K562 (cell line): ENCODE measurements around the gene ACADM. TPM values are rescaled to one million over a fixed set of nuclear protein-coding genes. Genes with fewer than 3 reads are reported as not detected.

Experiments used
- CBX5 ChIP-seq: IDR thresholded peaks from 2 replicates; pipeline ENCODE4 v1.6.1; 2014; ENCODE audit warnings: low read depth, borderline replicate concordance
- DPF2 ChIP-seq: fragments of 450-650 bp; IDR thresholded peaks from 2 replicates; pipeline ENCODE4 v1.6.1; 2016
- NCOA6 ChIP-seq: fragments of 450-650 bp; IDR thresholded peaks from 2 replicates; pipeline ENCODE4 v1.6.1; 2017; ENCODE audit warnings: mild to moderate bottlenecking
- PCBP2 ChIP-seq: fragments of 200-400 bp; formaldehyde crosslinking; IDR thresholded peaks from 2 replicates; pipeline ENCODE4 v1.6.1; 2018; ENCODE audit warnings: low read length, low read depth, mild to moderate bottlenecking, moderate library complexity; ENCODE audit not compliant: poor library complexity, severe bottlenecking
- TOE1 ChIP-seq, 2 experiments: fragments of 450-650 bp in 1 of 2; sonication (generic) in 1 of 2; formaldehyde crosslinking in 1 of 2; IDR thresholded peaks; 2 replicates each; pipeline versions ENCODE4 v1.7.1 to v1.8.0; 2016 to 2022; ENCODE audit warnings: borderline replicate concordance in 2 of 2, mild to moderate bottlenecking in 2 of 2, antibody characterized with exemption in 1 of 2, inconsistent platforms in 1 of 2, low read depth in 1 of 2, missing genetic modification reagents in 1 of 2, moderate library complexity in 1 of 2
- ZNF253 ChIP-seq: fragments of 250-450 bp; sonication (Bioruptor Pico); conservative IDR thresholded peaks from 2 replicates; pipeline ENCODE4 v1.6.1; 2021; ENCODE audit warnings: mild to moderate bottlenecking
- polyA plus RNA-seq, 8 experiments: library from polyadenylated mRNA; depleted of rRNA in 4 of 8; stranded (reverse) in 5 of 8; unstranded in 3 of 8; fragments of >200 nt; fragmentation: Nextera tagmentation in 2 of 8; fragmentation: Illumina TruSeq in 1 of 8; extraction: Ambion mirVana in 2 of 8; extraction: Trizol in 1 of 8; gene quantifications; 2 replicates each; pipeline versions ENCODE4 v1.2.1 to v1.2.3, GENCODE V29; 2011 to 2014; ENCODE audit warnings: inconsistent platforms in 1 of 8, missing spikeins in 1 of 8
- total RNA-seq, 7 experiments: library from RNA; depleted of rRNA in 6 of 7; stranded (reverse); fragments of >200 nt in 6 of 7; fragmentation: Illumina TruSeq in 2 of 7; extraction: Trizol in 2 of 7; gene quantifications; 2 replicates each; pipeline versions ENCODE4 v1.2.1 to v1.2.3, GENCODE V29; 2011 to 2021; ENCODE audit warnings: low replicate concordance in 1 of 7
- TF ChIP-seq, protein P1 (sequence below): fragments of 450-650 bp; IDR thresholded peaks from 2 replicates; pipeline ENCODE4 v1.6.1; 2016; ENCODE audit warnings: mild to moderate bottlenecking, moderate library complexity

Gene ACADM
- total and polyA plus RNA-seq, 9 of the 15 experiments (the other 6 are each of a cell fraction or from before 2014, with no cell fraction given): 82.5 to 156 (median 123) TPM

DNA sequence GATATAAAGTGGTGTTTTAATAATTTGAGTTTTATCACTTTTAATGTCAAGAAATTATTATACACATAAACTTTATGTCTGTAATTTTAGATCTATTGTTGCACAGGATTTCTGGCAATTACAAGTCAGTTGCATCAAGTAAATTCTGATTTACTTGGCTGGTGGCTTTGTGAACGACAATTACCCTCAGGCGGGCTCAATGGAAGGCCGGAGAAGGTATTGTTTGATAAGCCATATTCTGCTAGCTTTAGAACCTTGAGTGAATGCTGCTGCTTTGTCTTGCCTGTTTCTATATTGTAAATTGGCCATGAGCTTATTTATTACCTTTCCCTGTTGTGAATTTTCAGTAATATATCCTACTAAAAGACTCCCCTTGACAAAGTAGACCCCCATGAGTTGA, 67.6 kb downstream of the ACADM start (continued):
- TF ChIP-seq, protein P1, sequence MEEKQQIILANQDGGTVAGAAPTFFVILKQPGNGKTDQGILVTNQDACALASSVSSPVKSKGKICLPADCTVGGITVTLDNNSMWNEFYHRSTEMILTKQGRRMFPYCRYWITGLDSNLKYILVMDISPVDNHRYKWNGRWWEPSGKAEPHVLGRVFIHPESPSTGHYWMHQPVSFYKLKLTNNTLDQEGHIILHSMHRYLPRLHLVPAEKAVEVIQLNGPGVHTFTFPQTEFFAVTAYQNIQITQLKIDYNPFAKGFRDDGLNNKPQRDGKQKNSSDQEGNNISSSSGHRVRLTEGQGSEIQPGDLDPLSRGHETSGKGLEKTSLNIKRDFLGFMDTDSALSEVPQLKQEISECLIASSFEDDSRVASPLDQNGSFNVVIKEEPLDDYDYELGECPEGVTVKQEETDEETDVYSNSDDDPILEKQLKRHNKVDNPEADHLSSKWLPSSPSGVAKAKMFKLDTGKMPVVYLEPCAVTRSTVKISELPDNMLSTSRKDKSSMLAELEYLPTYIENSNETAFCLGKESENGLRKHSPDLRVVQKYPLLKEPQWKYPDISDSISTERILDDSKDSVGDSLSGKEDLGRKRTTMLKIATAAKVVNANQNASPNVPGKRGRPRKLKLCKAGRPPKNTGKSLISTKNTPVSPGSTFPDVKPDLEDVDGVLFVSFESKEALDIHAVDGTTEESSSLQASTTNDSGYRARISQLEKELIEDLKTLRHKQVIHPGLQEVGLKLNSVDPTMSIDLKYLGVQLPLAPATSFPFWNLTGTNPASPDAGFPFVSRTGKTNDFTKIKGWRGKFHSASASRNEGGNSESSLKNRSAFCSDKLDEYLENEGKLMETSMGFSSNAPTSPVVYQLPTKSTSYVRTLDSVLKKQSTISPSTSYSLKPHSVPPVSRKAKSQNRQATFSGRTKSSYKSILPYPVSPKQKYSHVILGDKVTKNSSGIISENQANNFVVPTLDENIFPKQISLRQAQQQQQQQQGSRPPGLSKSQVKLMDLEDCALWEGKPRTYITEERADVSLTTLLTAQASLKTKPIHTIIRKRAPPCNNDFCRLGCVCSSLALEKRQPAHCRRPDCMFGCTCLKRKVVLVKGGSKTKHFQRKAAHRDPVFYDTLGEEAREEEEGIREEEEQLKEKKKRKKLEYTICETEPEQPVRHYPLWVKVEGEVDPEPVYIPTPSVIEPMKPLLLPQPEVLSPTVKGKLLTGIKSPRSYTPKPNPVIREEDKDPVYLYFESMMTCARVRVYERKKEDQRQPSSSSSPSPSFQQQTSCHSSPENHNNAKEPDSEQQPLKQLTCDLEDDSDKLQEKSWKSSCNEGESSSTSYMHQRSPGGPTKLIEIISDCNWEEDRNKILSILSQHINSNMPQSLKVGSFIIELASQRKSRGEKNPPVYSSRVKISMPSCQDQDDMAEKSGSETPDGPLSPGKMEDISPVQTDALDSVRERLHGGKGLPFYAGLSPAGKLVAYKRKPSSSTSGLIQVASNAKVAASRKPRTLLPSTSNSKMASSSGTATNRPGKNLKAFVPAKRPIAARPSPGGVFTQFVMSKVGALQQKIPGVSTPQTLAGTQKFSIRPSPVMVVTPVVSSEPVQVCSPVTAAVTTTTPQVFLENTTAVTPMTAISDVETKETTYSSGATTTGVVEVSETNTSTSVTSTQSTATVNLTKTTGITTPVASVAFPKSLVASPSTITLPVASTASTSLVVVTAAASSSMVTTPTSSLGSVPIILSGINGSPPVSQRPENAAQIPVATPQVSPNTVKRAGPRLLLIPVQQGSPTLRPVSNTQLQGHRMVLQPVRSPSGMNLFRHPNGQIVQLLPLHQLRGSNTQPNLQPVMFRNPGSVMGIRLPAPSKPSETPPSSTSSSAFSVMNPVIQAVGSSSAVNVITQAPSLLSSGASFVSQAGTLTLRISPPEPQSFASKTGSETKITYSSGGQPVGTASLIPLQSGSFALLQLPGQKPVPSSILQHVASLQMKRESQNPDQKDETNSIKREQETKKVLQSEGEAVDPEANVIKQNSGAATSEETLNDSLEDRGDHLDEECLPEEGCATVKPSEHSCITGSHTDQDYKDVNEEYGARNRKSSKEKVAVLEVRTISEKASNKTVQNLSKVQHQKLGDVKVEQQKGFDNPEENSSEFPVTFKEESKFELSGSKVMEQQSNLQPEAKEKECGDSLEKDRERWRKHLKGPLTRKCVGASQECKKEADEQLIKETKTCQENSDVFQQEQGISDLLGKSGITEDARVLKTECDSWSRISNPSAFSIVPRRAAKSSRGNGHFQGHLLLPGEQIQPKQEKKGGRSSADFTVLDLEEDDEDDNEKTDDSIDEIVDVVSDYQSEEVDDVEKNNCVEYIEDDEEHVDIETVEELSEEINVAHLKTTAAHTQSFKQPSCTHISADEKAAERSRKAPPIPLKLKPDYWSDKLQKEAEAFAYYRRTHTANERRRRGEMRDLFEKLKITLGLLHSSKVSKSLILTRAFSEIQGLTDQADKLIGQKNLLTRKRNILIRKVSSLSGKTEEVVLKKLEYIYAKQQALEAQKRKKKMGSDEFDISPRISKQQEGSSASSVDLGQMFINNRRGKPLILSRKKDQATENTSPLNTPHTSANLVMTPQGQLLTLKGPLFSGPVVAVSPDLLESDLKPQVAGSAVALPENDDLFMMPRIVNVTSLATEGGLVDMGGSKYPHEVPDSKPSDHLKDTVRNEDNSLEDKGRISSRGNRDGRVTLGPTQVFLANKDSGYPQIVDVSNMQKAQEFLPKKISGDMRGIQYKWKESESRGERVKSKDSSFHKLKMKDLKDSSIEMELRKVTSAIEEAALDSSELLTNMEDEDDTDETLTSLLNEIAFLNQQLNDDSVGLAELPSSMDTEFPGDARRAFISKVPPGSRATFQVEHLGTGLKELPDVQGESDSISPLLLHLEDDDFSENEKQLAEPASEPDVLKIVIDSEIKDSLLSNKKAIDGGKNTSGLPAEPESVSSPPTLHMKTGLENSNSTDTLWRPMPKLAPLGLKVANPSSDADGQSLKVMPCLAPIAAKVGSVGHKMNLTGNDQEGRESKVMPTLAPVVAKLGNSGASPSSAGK: no peak
- no peak for TF ChIP-seq DPF2
- TF ChIP-seq CBX5: no peak
- TF ChIP-seq NCOA6: no peak
- no peak for TF ChIP-seq ZNF253 (CRISPR knock-in tag)
- TF ChIP-seq TOE1 (IDR thresholded peaks at IDR 0.05; ENCODE audit: borderline replicate concordance): no peak
- no peak for TF ChIP-seq TOE1 (CRISPR knock-in tag; IDR thresholded peaks at IDR 0.05; ENCODE audit: borderline replicate concordance, low read depth)
- no peak for TF ChIP-seq PCBP2
